ENCODE results near the gene MUC5B. TPM values are rescaled to one million over a fixed set of nuclear protein-coding genes. Genes with fewer than 3 reads are reported as not detected.
"Not testable (repeated sequence)": the region's sequence is repeated elsewhere in the genome, so short reads cannot be mapped to it uniquely, and the experiment has no call there.

MUC5B gene
- total RNA-seq, 1 experiment from 2014 or later: 24.3 TPM

- H3K27me3 ChIP-seq (ENCODE audit: low read length); H3K9me2 ChIP-seq (replicated peaks; ENCODE audit: low read length); H3K79me2 ChIP-seq (ENCODE audit: low read length); H3K4me1 ChIP-seq (ENCODE audit: insufficient read depth, low read length); intact Hi-C loops (cut with micrococcal nuclease); CTCF ChIA-PET; H3K27ac ChIP-seq (ENCODE audit: low read length); H3K36me3 ChIP-seq (ENCODE audit: low read depth, low read length); DNase-seq; BruUV-seq (replicated peaks); POLR2A ChIA-PET (ENCODE audit: unreplicated experiment); ATAC-seq; H3F3A ChIP-seq (ENCODE audit: low read length, unreplicated experiment); H3K4me2 ChIP-seq (ENCODE audit: low read length); H3K9me3 ChIP-seq (ENCODE audit: low read length); H3K9ac ChIP-seq (ENCODE audit: low read length); H4K20me1 ChIP-seq (ENCODE audit: low read length); H3K4me3 ChIP-seq (ENCODE audit: low read length); H2AFZ ChIP-seq (ENCODE audit: low read length): not testable (repeated sequence)
These were observed 34.3 kb upstream of the MUC5B start for GRCh38 chr11:1188451-1189130.

- intact Hi-C loops (cut with micrococcal nuclease); H4K20me1 ChIP-seq (ENCODE audit: low read length); H3K79me2 ChIP-seq (ENCODE audit: low read length); BruUV-seq (replicated peaks); H3F3A ChIP-seq (ENCODE audit: low read length, unreplicated experiment); CTCF ChIA-PET; DNase-seq; H3K9me3 ChIP-seq (ENCODE audit: low read length); H3K27ac ChIP-seq (ENCODE audit: low read length); POLR2A ChIA-PET (ENCODE audit: unreplicated experiment); H3K9ac ChIP-seq (ENCODE audit: low read length); H3K27me3 ChIP-seq (ENCODE audit: low read length); H2AFZ ChIP-seq (ENCODE audit: low read length); H3K9me2 ChIP-seq (replicated peaks; ENCODE audit: low read length); H3K4me2 ChIP-seq (ENCODE audit: low read length); H3K4me3 ChIP-seq (ENCODE audit: low read length); H3K36me3 ChIP-seq (ENCODE audit: low read depth, low read length); ATAC-seq; H3K4me1 ChIP-seq (ENCODE audit: insufficient read depth, low read length): not testable (repeated sequence)
These were observed 33.0 kb upstream of the MUC5B start for GRCh38 chr11:1189816-1190215.

DNA sequence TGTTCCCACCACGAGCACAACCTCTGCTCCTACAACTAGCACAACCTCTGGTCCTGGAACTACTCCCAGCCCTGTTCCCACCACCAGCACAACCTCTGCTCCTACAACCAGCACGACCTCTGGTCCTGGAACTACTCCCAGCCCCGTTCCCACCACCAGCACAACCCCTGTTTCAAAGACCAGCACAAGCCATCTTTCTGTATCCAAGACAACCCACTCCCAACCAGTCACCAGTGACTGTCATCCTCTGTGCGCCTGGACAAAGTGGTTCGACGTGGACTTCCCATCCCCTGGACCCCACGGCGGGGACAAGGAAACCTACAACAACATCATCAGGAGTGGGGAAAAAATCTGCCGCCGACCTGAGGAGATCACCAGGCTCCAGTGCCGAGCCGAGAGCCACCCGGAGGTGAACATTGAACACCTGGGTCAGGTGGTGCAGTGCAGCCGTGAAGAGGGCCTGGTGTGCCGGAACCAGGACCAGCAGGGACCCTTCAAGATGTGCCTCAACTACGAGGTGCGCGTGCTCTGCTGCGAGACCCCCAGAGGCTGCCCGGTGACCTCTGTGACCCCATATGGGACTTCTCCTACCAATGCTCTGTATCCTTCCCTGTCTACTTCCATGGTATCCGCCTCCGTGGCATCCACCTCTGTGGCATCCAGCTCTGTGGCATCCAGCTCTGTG is 30.9 kb upstream of the MUC5B start:
- not testable (repeated sequence) for DNase-seq

DNA sequence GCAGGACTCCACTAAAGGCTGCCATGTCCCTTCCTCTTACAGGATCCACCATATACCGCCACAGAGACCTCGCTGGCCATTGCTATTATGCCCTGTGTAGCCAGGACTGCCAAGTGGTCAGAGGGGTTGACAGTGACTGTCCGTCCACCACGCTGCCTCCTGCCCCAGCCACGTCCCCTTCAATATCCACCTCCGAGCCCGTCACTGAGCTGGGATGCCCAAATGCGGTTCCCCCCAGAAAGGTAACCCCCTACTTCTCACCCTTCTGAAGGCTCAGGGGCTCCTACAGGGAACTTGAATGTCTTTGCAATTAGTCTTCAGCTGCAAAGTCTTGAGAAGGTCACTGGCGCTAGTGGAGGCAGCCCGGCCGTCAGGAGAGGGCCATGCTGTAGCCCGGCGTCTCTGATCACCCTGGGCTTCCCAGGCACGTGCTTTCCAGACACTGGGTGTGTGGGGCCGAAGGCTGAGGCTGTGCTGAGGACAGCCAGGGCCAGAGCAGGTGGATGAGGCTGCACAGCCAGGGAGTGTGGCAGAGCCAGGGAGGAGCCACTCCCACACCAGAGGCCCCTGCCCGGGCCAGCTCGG is 30.0 kb upstream of the MUC5B start:
- Histone ChIP-seq H3K27me3 (ENCODE audit: low read length) (no peaks in the 10 kb centered on the region), H4K20me1 (ENCODE audit: low read length) (no peaks in the 10 kb centered on the region), H3K27ac (ENCODE audit: low read length) (no peak overlapping the region), H3K36me3 (ENCODE audit: low read depth, low read length) (no peaks in the 10 kb centered on the region), H3K4me3 (ENCODE audit: low read length) (no peak overlapping the region), H3K4me2 (ENCODE audit: low read length) (no peak overlapping the region), H3K79me2 (ENCODE audit: low read length) (no peaks in the 10 kb centered on the region), H2AFZ (ENCODE audit: low read length) (no peak overlapping the region), H3F3A (ENCODE audit: low read length, unreplicated experiment) (no peaks in the 10 kb centered on the region), H3K9me2 (replicated peaks; ENCODE audit: low read length) (no peaks in the 10 kb centered on the region), H3K9me3 (ENCODE audit: low read length) (no peaks in the 10 kb centered on the region), H3K4me1 (ENCODE audit: insufficient read depth, low read length) (no peaks in the 10 kb centered on the region), H3K9ac (ENCODE audit: low read length) (no peak overlapping the region)
- ChIA-PET CTCF (no interaction called here), POLR2A (ENCODE audit: unreplicated experiment) (no interaction called here)
- ATAC-seq: no peak
- intact Hi-C loops (cut with micrococcal nuclease): no loop called here
- TF ChIP-seq EZH2 (IDR thresholded peaks at IDR 0.05; ENCODE audit: low read length, unreplicated experiment) (no peak), EZH2phosphoT487 (IDR thresholded peaks at IDR 0.05; ENCODE audit: borderline replicate concordance, low read length) (no peak)
- TF ChIP-seq, protein P1, sequence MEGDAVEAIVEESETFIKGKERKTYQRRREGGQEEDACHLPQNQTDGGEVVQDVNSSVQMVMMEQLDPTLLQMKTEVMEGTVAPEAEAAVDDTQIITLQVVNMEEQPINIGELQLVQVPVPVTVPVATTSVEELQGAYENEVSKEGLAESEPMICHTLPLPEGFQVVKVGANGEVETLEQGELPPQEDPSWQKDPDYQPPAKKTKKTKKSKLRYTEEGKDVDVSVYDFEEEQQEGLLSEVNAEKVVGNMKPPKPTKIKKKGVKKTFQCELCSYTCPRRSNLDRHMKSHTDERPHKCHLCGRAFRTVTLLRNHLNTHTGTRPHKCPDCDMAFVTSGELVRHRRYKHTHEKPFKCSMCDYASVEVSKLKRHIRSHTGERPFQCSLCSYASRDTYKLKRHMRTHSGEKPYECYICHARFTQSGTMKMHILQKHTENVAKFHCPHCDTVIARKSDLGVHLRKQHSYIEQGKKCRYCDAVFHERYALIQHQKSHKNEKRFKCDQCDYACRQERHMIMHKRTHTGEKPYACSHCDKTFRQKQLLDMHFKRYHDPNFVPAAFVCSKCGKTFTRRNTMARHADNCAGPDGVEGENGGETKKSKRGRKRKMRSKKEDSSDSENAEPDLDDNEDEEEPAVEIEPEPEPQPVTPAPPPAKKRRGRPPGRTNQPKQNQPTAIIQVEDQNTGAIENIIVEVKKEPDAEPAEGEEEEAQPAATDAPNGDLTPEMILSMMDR (conservative IDR thresholded peaks at IDR 0.05; ENCODE audit: low read depth, low read length): no peak
- no TSS peak for BruUV-seq (replicated peaks)
- no peak for DNase-seq

More for the DNA sequence above, 30.9 kb upstream of the MUC5B start:
- CTCF ChIA-PET; H3K27me3 ChIP-seq (ENCODE audit: low read length); POLR2A ChIA-PET (ENCODE audit: unreplicated experiment); H3K9me3 ChIP-seq (ENCODE audit: low read length); H3K9ac ChIP-seq (ENCODE audit: low read length); H3K79me2 ChIP-seq (ENCODE audit: low read length); intact Hi-C loops (cut with micrococcal nuclease); H3K4me2 ChIP-seq (ENCODE audit: low read length); H2AFZ ChIP-seq (ENCODE audit: low read length); H3K27ac ChIP-seq (ENCODE audit: low read length); H3F3A ChIP-seq (ENCODE audit: low read length, unreplicated experiment); H3K4me1 ChIP-seq (ENCODE audit: insufficient read depth, low read length); H3K36me3 ChIP-seq (ENCODE audit: low read depth, low read length); BruUV-seq (replicated peaks); H3K9me2 ChIP-seq (replicated peaks; ENCODE audit: low read length); H3K4me3 ChIP-seq (ENCODE audit: low read length); ATAC-seq; H4K20me1 ChIP-seq (ENCODE audit: low read length): not testable (repeated sequence)

All from PC-3 (cell line).